Measurements from ENCODE around the gene LLGL1. TPM values are rescaled to one million over a fixed set of nuclear protein-coding genes. Genes with fewer than 3 reads are reported as not detected.

Gene LLGL1
- total RNA-seq, 2 donors from 2014 or later, result 66.3 to 69.3 TPM

GRCh38 chr17:18191236-18191667, 34.2 kb upstream of the LLGL1 start:
- no peak overlapping the region for H3K9ac ChIP-seq (ENCODE audit: extremely low read depth, low read length, poor library complexity, severe bottlenecking)
- no peak overlapping the region for H3K4me3 Mint-ChIP-seq

GRCh38 chr17:18191967-18192366, 33.5 kb upstream of the LLGL1 start:
- Histone ChIP-seq H3K9ac (ENCODE audit: extremely low read depth, low read length, poor library complexity, severe bottlenecking) (no peak overlapping the region), H3K36me3 (ENCODE audit: control insufficient read depth, insufficient read depth, low read length) (peaks cover 77% of the 10 kb centered on the region), H3K4me3 (ENCODE audit: low read length) (no peak overlapping the region), H3K9me3 (ENCODE audit: control insufficient read depth, low read length) (no peaks in the 10 kb centered on the region), H3K27me3 (ENCODE audit: control insufficient read depth, insufficient read depth, low read length, poor library complexity, severe bottlenecking) (no peaks in the 10 kb centered on the region), H3K27ac (ENCODE audit: low read depth, low read length) (no peak overlapping the region), H3K4me1 (ENCODE audit: control insufficient read depth, insufficient read depth, low read length) (no peaks in the 10 kb centered on the region)
- peak overlapping the region; percentile 19 for H3K27ac Mint-ChIP-seq
- DNase-seq, result peak; percentile 74
- H3K27me3 Mint-ChIP-seq (ENCODE audit: insufficient read depth), result no peaks in the 10 kb centered on the region
- H3K9me3 Mint-ChIP-seq, result no peaks in the 10 kb centered on the region
- peaks cover 16% of the 10 kb centered on the region for H3K4me1 Mint-ChIP-seq
- H3K36me3 Mint-ChIP-seq (ENCODE audit: low read depth), result peaks cover 63% of the 10 kb centered on the region
- 83 to 98% methylated on average over 1 to 2 of the region's 2 CpGs for WGBS, 2 experiments (ENCODE audit: insufficient coverage in 1 of 2, insufficient read length in 1 of 2)
- TF ChIP-seq CTCF (conservative IDR thresholded peaks at IDR 0.05), result peak; percentile 69
- no peak overlapping the region for H3K4me3 Mint-ChIP-seq

More at GRCh38 chr17:18191236-18191667, 34.2 kb upstream of the LLGL1 start:
- Histone ChIP-seq H3K36me3 (ENCODE audit: control insufficient read depth, insufficient read depth, low read length) (peaks cover 74% of the 10 kb centered on the region), H3K27me3 (ENCODE audit: control insufficient read depth, insufficient read depth, low read length, poor library complexity, severe bottlenecking) (no peaks in the 10 kb centered on the region), H3K27ac (ENCODE audit: low read depth, low read length) (no peak overlapping the region), H3K4me3 (ENCODE audit: low read length) (no peak overlapping the region), H3K9me3 (ENCODE audit: control insufficient read depth, low read length) (no peaks in the 10 kb centered on the region), H3K4me1 (ENCODE audit: control insufficient read depth, insufficient read depth, low read length) (no peaks in the 10 kb centered on the region)
- no peak for TF ChIP-seq CTCF (conservative IDR thresholded peaks at IDR 0.05)
- Mint-ChIP-seq H3K36me3 (ENCODE audit: low read depth) (peaks cover 57% of the 10 kb centered on the region), H3K4me1 (peaks cover 23% of the 10 kb centered on the region), H3K27ac (peak overlapping the region; percentile 19), H3K27me3 (ENCODE audit: insufficient read depth) (no peaks in the 10 kb centered on the region), H3K9me3 (no peaks in the 10 kb centered on the region)
- WGBS, 2 experiments (ENCODE audit: insufficient coverage in 1 of 2, insufficient read length in 1 of 2), result 93 to 100% methylated on average over 2 to 3 of the region's 3 CpGs
- DNase-seq, result no peak

DNA sequence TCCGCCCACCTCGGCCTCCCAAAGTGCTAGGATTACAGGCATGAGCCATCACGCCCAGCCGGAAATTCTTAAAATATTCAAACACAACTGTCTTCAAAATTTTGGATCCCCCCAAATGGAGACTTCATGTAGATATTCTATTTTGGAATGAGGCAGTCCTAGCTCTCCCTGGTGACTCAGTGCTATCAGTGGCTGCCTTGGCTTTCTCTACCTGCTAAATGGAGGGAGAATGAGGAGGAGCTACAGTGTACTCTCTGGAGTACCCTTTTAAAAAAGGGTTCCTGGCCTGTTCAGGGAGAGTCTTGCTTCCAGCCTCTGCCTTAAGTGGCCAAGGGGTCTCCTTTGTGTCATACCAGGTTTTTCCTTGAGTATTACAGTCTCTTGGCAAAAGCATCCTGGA, 31.0 kb upstream of the LLGL1 start:
- peaks cover 61% of the 10 kb centered on the region for H3K36me3 Mint-ChIP-seq (ENCODE audit: low read depth)
- H3K36me3 ChIP-seq (ENCODE audit: control insufficient read depth, insufficient read depth, low read length), result peaks cover 85% of the 10 kb centered on the region
- H3K9ac ChIP-seq (ENCODE audit: extremely low read depth, low read length, poor library complexity, severe bottlenecking), result no peak overlapping the region
- TF ChIP-seq CTCF (conservative IDR thresholded peaks at IDR 0.05), result no peak
- no peak for DNase-seq
- H3K27ac ChIP-seq (ENCODE audit: low read depth, low read length), result no peak overlapping the region
- WGBS, 2 experiments (ENCODE audit: insufficient coverage in 1 of 2, insufficient read length in 1 of 2), result 98 to 100% methylated on average over 4 of the region's 4 CpGs
- no peak overlapping the region for H3K4me3 ChIP-seq (ENCODE audit: low read length)
- H3K9me3 Mint-ChIP-seq, result no peaks in the 10 kb centered on the region
- no peaks in the 10 kb centered on the region for H3K4me1 Mint-ChIP-seq
- no peak overlapping the region for H3K27ac Mint-ChIP-seq
- no peaks in the 10 kb centered on the region for H3K4me1 ChIP-seq (ENCODE audit: control insufficient read depth, insufficient read depth, low read length)
- no peaks in the 10 kb centered on the region for H3K9me3 ChIP-seq (ENCODE audit: control insufficient read depth, low read length)
- no peaks in the 10 kb centered on the region for H3K27me3 Mint-ChIP-seq (ENCODE audit: insufficient read depth)
- H3K27me3 ChIP-seq (ENCODE audit: control insufficient read depth, insufficient read depth, low read length, poor library complexity, severe bottlenecking), result no peaks in the 10 kb centered on the region
- H3K4me3 Mint-ChIP-seq, result no peak overlapping the region

Data from endodermal cell (in vitro differentiated cells).